Activated naive CD8-positive, alpha-beta T cell treated with anti-CD3 and anti-CD28 coated beads, Interleukin-2, amount 10 ng/mL, durations not matched to agents 7 days and 5 days (primary cell): ENCODE measurements around the gene KCTD12. TPM values are rescaled to one million over a fixed set of nuclear protein-coding genes. Genes with fewer than 3 reads are reported as not detected.

Experiments used
- ATAC-seq: fragments of 150-1000 bp; cut with Tn5 transposase; one replicate; pipeline ENCODE4 v1.10.0; 2021; ENCODE audit warnings: low read depth, moderate library complexity
- POLR2A ChIA-PET: fragments of 350-600 bp; sonication (Branson Sonifier 250); formaldehyde crosslinking; loops from one replicate; lab custom pipeline; 2021; ENCODE audit warnings: antibody characterized with exemption; lab: Charles Lee
- DNase-seq: peaks from one replicate; pipeline ENCODE4 v3.0.0; 2021
- H3K27ac Mint-ChIP-seq: one replicate; pipeline ENCODE4 v1.8.0; 2022; ENCODE audit warnings: mild to moderate bottlenecking, mixed read lengths
- H3K27me3 Mint-ChIP-seq: one replicate; pipeline ENCODE4 v1.8.0; 2022; ENCODE audit warnings: mild to moderate bottlenecking, moderate library complexity, mixed read lengths
- H3K36me3 Mint-ChIP-seq: one replicate; pipeline ENCODE4 v1.8.0; 2021; ENCODE audit warnings: mild to moderate bottlenecking, mixed read lengths
- H3K4me1 Mint-ChIP-seq: one replicate; pipeline ENCODE4 v1.8.0; 2021; ENCODE audit warnings: mixed read lengths
- H3K4me3 Mint-ChIP-seq: one replicate; pipeline ENCODE4 v1.8.0; 2022; ENCODE audit warnings: mild to moderate bottlenecking, moderate library complexity, mixed read lengths
- H3K9me3 Mint-ChIP-seq: one replicate; pipeline ENCODE4 v1.8.0; 2021; ENCODE audit warnings: mixed read lengths
- total RNA-seq, 2 experiments: library from RNA; stranded (reverse); gene quantifications; one replicate each; pipeline ENCODE4 v1.2.3, GENCODE V29; 2021

Gene KCTD12
- total RNA-seq, 2 experiments from 2014 or later, result 6.1 to 6.5 TPM

- Mint-ChIP-seq H3K27me3 (peaks cover 22% of the 10 kb centered on the region), H3K4me3 (peak overlapping the region; percentile 95), H3K4me1 (peaks cover 33% of the 10 kb centered on the region), H3K27ac (peak overlapping the region; percentile 88), H3K36me3 (peaks cover 5% of the 10 kb centered on the region), H3K9me3 (no peaks in the 10 kb centered on the region)
- DNase-seq, result peak; percentile 31
- ATAC-seq, result no peak
- POLR2A ChIA-PET, result interaction anchor here (1.2 to 2.5 kb wide), 3 partner anchors 10 to 142 kb away, joined by 4 to 9 read pairs (median 7); partner anchors contain the start of genes CLN5 and FBXL3
Measured at GRCh38 chr13:76884186-76884906, 1.9 kb downstream of the KCTD12 start.

GRCh38 chr13:76883236-76883635 lies 3.0 kb downstream of the KCTD12 start:
- peaks cover 38% of the 10 kb centered on the region for H3K4me1 Mint-ChIP-seq
- POLR2A ChIA-PET, result interaction anchor here (1.2 kb wide), 1 partner anchor 108 kb away, joined by 4 read pairs; the partner anchor contains the start of gene CLN5
- DNase-seq (no peak), ATAC-seq (no peak)
- no peaks in the 10 kb centered on the region for H3K9me3 Mint-ChIP-seq
- peaks cover 5% of the 10 kb centered on the region for H3K36me3 Mint-ChIP-seq
- no peak overlapping the region for H3K4me3 Mint-ChIP-seq
- peaks cover 15% of the 10 kb centered on the region for H3K27me3 Mint-ChIP-seq
- H3K27ac Mint-ChIP-seq, result no peak overlapping the region

GRCh38 chr13:76882431-76882830 lies 3.8 kb downstream of the KCTD12 start:
- DNase-seq, result no peak
- Mint-ChIP-seq H3K27ac (no peak overlapping the region), H3K9me3 (no peaks in the 10 kb centered on the region), H3K4me1 (peaks cover 35% of the 10 kb centered on the region), H3K4me3 (peak overlapping the region; percentile 11), H3K36me3 (peaks cover 5% of the 10 kb centered on the region), H3K27me3 (peaks cover 8% of the 10 kb centered on the region)
- POLR2A ChIA-PET, result no interaction called here
- ATAC-seq, result no peak

- ATAC-seq (no peak), DNase-seq (no peak)
- Mint-ChIP-seq H3K4me3 (peak overlapping the region; percentile 53), H3K4me1 (peaks cover 27% of the 10 kb centered on the region), H3K36me3 (peaks cover 5% of the 10 kb centered on the region), H3K9me3 (no peaks in the 10 kb centered on the region), H3K27me3 (peaks cover 4% of the 10 kb centered on the region), H3K27ac (peak overlapping the region; percentile 58)
- POLR2A ChIA-PET, result interaction anchor here (0.7 kb wide), 1 partner anchor 112 kb away, joined by 6 read pairs; no protein-coding TSS in a partner anchor
Measured at GRCh38 chr13:76879883-76880270, 6.3 kb downstream of the KCTD12 start.

- Mint-ChIP-seq H3K9me3 (no peaks in the 10 kb centered on the region), H3K36me3 (peaks cover 5% of the 10 kb centered on the region), H3K4me3 (peak overlapping the region; percentile 53), H3K27ac (peak overlapping the region; percentile 58), H3K27me3 (peaks cover 5% of the 10 kb centered on the region), H3K4me1 (peaks cover 23% of the 10 kb centered on the region)
- peak; percentile 99 for ATAC-seq
- DNase-seq, result peak; percentile 37
- POLR2A ChIA-PET, result interaction anchor here (0.7 kb wide), 1 partner anchor 112 kb away, joined by 6 read pairs; no protein-coding TSS in a partner anchor
Measured at GRCh38 chr13:76879203-76879882, 6.9 kb downstream of the KCTD12 start.

GRCh38 chr13:76878043-76878442 lies 8.2 kb downstream of the KCTD12 start:
- H3K27ac Mint-ChIP-seq, result no peak overlapping the region
- H3K4me1 Mint-ChIP-seq, result peaks cover 19% of the 10 kb centered on the region

GRCh38 chr13:76875271-76875815 lies 10.9 kb downstream of the KCTD12 start:
- no peak overlapping the region for H3K4me3 Mint-ChIP-seq
- no peaks in the 10 kb centered on the region for H3K9me3 Mint-ChIP-seq
- H3K27ac Mint-ChIP-seq, result no peak overlapping the region
- ATAC-seq (no peak), DNase-seq (no peak)
- POLR2A ChIA-PET, result no interaction called here
- H3K4me1 Mint-ChIP-seq, result peaks cover 10% of the 10 kb centered on the region
- H3K27me3 Mint-ChIP-seq, result peaks cover 13% of the 10 kb centered on the region
- H3K36me3 Mint-ChIP-seq, result no peaks in the 10 kb centered on the region

More at GRCh38 chr13:76878043-76878442, 8.2 kb downstream of the KCTD12 start:
- no peak overlapping the region for H3K4me3 Mint-ChIP-seq
- ATAC-seq (no peak), DNase-seq (no peak)
- no peaks in the 10 kb centered on the region for H3K9me3 Mint-ChIP-seq
- H3K36me3 Mint-ChIP-seq, result peaks cover 5% of the 10 kb centered on the region
- H3K27me3 Mint-ChIP-seq, result peaks cover 9% of the 10 kb centered on the region
- POLR2A ChIA-PET, result no interaction called here

- no peak overlapping the region for H3K27ac Mint-ChIP-seq
- POLR2A ChIA-PET, result interaction anchor here (1.3 kb wide), 1 partner anchor 11 kb away, joined by 4 read pairs; no protein-coding TSS in a partner anchor
- no peaks in the 10 kb centered on the region for H3K9me3 Mint-ChIP-seq
- DNase-seq (no peak), ATAC-seq (no peak)
- peaks cover 5% of the 10 kb centered on the region for H3K4me1 Mint-ChIP-seq
- H3K36me3 Mint-ChIP-seq, result no peaks in the 10 kb centered on the region
- H3K27me3 Mint-ChIP-seq, result peaks cover 13% of the 10 kb centered on the region
- H3K4me3 Mint-ChIP-seq, result no peak overlapping the region
Measured at GRCh38 chr13:76874479-76874878, 11.7 kb downstream of the KCTD12 start.

GRCh38 chr13:76873445-76873844 lies 12.8 kb downstream of the KCTD12 start:
- Mint-ChIP-seq H3K4me3 (no peak overlapping the region), H3K27me3 (peaks cover 13% of the 10 kb centered on the region), H3K9me3 (no peaks in the 10 kb centered on the region), H3K4me1 (no peaks in the 10 kb centered on the region), H3K27ac (no peak overlapping the region), H3K36me3 (no peaks in the 10 kb centered on the region)
- POLR2A ChIA-PET, result interaction anchor here (1.3 kb wide), 1 partner anchor 12 kb away, joined by 4 read pairs; no protein-coding TSS in a partner anchor
- DNase-seq (no peak), ATAC-seq (no peak)

GRCh38 chr13:76872675-76873074 lies 13.5 kb downstream of the KCTD12 start:
- H3K4me1 Mint-ChIP-seq, result no peaks in the 10 kb centered on the region
- peaks cover 13% of the 10 kb centered on the region for H3K27me3 Mint-ChIP-seq
- no peaks in the 10 kb centered on the region for H3K36me3 Mint-ChIP-seq
- no peak overlapping the region for H3K27ac Mint-ChIP-seq
- DNase-seq, result no peak
- no peaks in the 10 kb centered on the region for H3K9me3 Mint-ChIP-seq
- POLR2A ChIA-PET, result no interaction called here
- no peak overlapping the region for H3K4me3 Mint-ChIP-seq
- no peak for ATAC-seq

- Mint-ChIP-seq H3K4me3 (no peak overlapping the region), H3K4me1 (no peaks in the 10 kb centered on the region), H3K27me3 (peaks cover 13% of the 10 kb centered on the region), H3K27ac (no peak overlapping the region), H3K36me3 (no peaks in the 10 kb centered on the region), H3K9me3 (no peaks in the 10 kb centered on the region)
- no peak for ATAC-seq
- POLR2A ChIA-PET, result no interaction called here
- no peak for DNase-seq
Measured at GRCh38 chr13:76871432-76871831, 14.8 kb downstream of the KCTD12 start.

GRCh38 chr13:76868371-76868770 lies 17.8 kb downstream of the KCTD12 start:
- ATAC-seq (no peak), DNase-seq (no peak)
- no peaks in the 10 kb centered on the region for H3K36me3 Mint-ChIP-seq
- no peaks in the 10 kb centered on the region for H3K4me1 Mint-ChIP-seq
- H3K9me3 Mint-ChIP-seq, result no peaks in the 10 kb centered on the region
- POLR2A ChIA-PET, result no interaction called here
- no peak overlapping the region for H3K4me3 Mint-ChIP-seq
- H3K27ac Mint-ChIP-seq, result no peak overlapping the region
- peaks cover 10% of the 10 kb centered on the region for H3K27me3 Mint-ChIP-seq

GRCh38 chr13:76865996-76866503 lies 20.2 kb downstream of the KCTD12 start:
- POLR2A ChIA-PET, result no interaction called here
- H3K27me3 Mint-ChIP-seq, result peaks cover 6% of the 10 kb centered on the region
- no peaks in the 10 kb centered on the region for H3K9me3 Mint-ChIP-seq
- ATAC-seq (no peak), DNase-seq (no peak)
- no peak overlapping the region for H3K4me3 Mint-ChIP-seq
- H3K27ac Mint-ChIP-seq, result no peak overlapping the region
- no peaks in the 10 kb centered on the region for H3K4me1 Mint-ChIP-seq
- no peaks in the 10 kb centered on the region for H3K36me3 Mint-ChIP-seq
